Metanephros (tissue), 1 donor: Measurements from ENCODE around the gene AGTRAP. TPM values are rescaled to one million over a fixed set of nuclear protein-coding genes. Genes with fewer than 3 reads are reported as not detected.

Experiments
- total RNA-seq: library from RNA; depleted of rRNA; stranded (reverse); fragments of >200 nt; gene quantifications from one replicate; pipeline ENCODE4 v1.2.3, GENCODE V29; 2014

The AGTRAP gene, protein sequence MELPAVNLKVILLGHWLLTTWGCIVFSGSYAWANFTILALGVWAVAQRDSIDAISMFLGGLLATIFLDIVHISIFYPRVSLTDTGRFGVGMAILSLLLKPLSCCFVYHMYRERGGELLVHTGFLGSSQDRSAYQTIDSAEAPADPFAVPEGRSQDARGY
- 40.9 TPM for total RNA-seq

DNA sequence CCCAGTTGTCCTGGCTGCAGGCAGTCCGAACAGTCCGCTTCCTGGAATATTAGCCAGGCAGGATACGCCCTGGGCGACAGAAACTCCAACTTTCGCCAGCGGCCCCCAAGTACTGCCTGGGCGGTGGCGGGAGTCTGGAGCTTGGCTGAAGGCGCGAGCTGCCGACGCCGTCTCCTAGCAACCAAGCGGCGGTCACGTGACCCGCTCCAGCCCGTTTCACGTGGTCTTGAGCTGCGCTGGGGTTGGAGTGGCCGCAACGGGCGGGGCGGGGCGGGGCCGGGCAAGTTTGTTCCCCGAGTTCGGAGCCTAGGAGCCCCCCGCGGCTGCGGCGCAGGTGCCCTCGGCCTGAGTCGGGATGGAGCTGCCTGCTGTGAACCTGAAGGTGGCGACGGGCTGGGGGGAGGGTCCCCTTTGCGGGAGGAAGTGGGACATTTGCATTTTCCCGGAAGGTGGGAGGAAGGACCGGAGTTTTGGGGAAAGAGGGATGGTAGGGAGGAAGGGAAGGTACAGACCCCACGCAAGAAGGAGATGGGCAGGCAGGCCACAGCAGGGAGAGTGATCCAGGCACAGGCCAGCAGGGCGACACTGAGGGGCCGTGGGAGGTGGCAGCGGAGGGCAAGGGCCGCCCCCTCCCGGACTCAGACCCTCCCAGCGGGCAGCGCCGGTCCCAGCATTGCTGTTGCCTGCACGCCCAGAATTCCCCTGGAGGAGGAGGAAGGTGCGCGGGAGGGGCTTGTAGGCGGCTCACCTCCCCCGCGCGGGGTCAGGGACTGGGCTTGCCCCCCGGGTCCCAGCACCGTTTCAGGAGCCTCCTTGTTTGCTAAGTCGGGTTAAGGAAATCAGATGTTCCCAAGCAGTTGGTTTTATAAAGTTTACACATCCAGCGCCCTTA, at the start of gene AGTRAP:
AGTRAP (plus strand) TSS at position 283 of the 892 bp plus-strand sequence; CDS start at position 356, 73 bp downstream.

DNA sequence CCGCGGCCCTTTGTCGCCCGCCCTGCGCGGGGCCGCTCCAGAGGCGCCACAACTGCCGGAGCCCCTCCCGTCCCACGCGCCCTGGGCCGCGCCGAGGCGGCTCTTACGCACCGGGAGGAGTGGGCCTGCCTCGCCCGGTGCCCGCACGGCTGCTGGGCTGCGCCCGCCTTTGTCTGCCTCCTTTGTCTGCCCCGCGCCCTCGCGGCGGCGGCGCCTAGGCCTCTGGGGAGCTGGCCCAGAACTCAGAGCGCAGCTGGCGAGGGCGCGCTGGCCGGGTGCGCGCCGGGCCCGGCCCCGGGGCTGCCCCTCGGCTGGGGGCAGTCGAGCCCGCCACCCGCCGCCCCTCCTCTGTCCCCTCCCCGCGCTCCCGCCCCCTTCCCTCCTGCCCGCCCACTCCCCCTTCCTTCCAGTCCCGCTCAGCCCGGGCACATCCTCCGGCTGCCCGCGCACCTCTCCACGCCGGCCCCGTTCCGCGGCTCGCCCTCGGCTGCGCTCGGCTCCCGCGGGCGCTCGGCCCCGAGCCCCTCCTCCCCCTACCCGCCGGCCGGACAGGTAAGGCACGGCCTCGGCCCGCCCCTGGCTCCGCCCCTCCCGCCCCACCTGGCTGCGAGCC, 44.5 kb upstream of the AGTRAP start, which contains the start of gene DRAXIN:
DRAXIN (plus strand) TSS at position 409 of the 613 bp plus-strand sequence. CDS start 14,549 bp downstream, outside the sequence.

DNA sequence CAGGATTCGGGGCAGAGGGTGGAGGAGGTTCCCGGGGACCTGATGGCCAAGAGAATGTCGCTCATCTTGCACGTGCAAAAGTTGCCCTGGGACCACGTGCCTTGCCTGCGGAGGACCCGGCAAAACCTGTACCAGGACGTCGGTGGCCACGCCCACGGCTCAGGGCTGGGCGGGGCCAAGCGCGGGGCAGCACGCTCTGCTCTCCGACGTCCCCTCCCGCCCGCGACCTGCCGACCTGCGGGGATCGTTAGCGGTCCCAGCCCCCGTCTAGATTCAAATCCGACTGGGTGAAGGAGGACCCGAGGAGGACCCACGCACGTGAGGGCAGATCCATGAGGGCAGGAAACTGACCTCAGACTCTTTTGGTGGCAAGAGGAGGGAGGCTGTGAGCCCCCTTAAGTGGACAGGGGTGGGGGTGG, 26.1 kb downstream of the AGTRAP start, which contains the start of gene C1orf167:
C1orf167 (plus strand) TSS at position 206 of the 419 bp plus-strand sequence. CDS start 2,208 bp downstream, outside the sequence.

Other genes with a start within 250 kb of the AGTRAP start
- 1.4 TPM for gene FBXO2, start 81.7 kb upstream of the AGTRAP start, total RNA-seq
- 19.7 TPM for gene FBXO44, start 81.3 kb upstream of the AGTRAP start, total RNA-seq
- 5.4 TPM for gene FBXO6, start 71.9 kb upstream of the AGTRAP start, total RNA-seq
- 42.4 TPM for gene MAD2L2, start 55.0 kb upstream of the AGTRAP start, total RNA-seq
- 0.93 TPM for gene DRAXIN, start 44.4 kb upstream of the AGTRAP start, total RNA-seq
- gene C1orf167, start 26.1 kb downstream of the AGTRAP start, total RNA-seq, result 1.1 TPM
- 40.3 TPM for gene MTHFR, start 69.8 kb downstream of the AGTRAP start, total RNA-seq
- gene CLCN6, start 70.1 kb downstream of the AGTRAP start, total RNA-seq, result 13.7 TPM
- gene NPPA, start 111.6 kb downstream of the AGTRAP start, total RNA-seq, result 0.23 TPM
- not detected for gene NPPB, start 122.8 kb downstream of the AGTRAP start, total RNA-seq
- gene KIAA2013, start 190.3 kb downstream of the AGTRAP start, total RNA-seq, result 44.7 TPM
- gene PLOD1, start 198.6 kb downstream of the AGTRAP start, total RNA-seq, result 96.3 TPM
- 47.3 TPM for gene MFN2, start 244.3 kb downstream of the AGTRAP start, total RNA-seq